Lower leg skin (tissue), 4 donors: ENCODE measurements around the gene GTPBP10. TPM values are rescaled to one million over a fixed set of nuclear protein-coding genes. Genes with fewer than 3 reads are reported as not detected.

Experiments used
- DNase-seq, 2 donors: peaks; one replicate each; pipeline ENCODE4 v3.0.0-alpha.2; 2019; ENCODE audit warnings: low spot score in 2 of 2
- H3K4me3 ChIP-seq: fragments of 200-600 bp; sonication (generic); 2 replicates; pipeline ENCODE4 v1.5.1; 2017; ENCODE audit warnings: mild to moderate bottlenecking, low read depth; ENCODE audit not compliant: poor library complexity, severe bottlenecking
- POLR2A ChIP-seq, 2 donors: fragments of 450-650 bp; IDR thresholded peaks; one replicate each; pipeline ENCODE4 v1.6.1; 2016 to 2017; ENCODE audit warnings: antibody characterized with exemption in 2 of 2, mild to moderate bottlenecking in 1 of 2, moderate library complexity in 1 of 2
- WGBS, 2 donors: methylation state at CpG; one replicate each; pipeline ENCODE4 v1.1.5; 2018; 5-methylcytosine and 5-hydroxymethylcytosine counted together
- intact Hi-C: fragments of 100-400 bp; cut with DNase I; formaldehyde crosslinking; loops from one replicate; pipeline ENCODE4 v1.15.0; 2023; ENCODE audit warnings: low total_unique reads
- total RNA-seq, 4 donors: library from RNA; depleted of rRNA; stranded (reverse); fragments of >200 nt; gene quantifications; one replicate each; pipeline ENCODE4 v1.1.0, GENCODE V29; 2016
- TF ChIP-seq, protein P1 (sequence below), 3 donors: fragments of 450-650 bp; IDR thresholded peaks; one replicate each; pipeline ENCODE4 v1.5.1; 2016; ENCODE audit warnings: antibody characterized with exemption in 3 of 3, mild to moderate bottlenecking in 3 of 3, moderate library complexity in 2 of 3

GTPBP10 gene, protein sequence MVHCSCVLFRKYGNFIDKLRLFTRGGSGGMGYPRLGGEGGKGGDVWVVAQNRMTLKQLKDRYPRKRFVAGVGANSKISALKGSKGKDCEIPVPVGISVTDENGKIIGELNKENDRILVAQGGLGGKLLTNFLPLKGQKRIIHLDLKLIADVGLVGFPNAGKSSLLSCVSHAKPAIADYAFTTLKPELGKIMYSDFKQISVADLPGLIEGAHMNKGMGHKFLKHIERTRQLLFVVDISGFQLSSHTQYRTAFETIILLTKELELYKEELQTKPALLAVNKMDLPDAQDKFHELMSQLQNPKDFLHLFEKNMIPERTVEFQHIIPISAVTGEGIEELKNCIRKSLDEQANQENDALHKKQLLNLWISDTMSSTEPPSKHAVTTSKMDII
- total RNA-seq, result 10 to 100 TPM; 11.6 to 26.2 (median 15.3) TPM

DNA sequence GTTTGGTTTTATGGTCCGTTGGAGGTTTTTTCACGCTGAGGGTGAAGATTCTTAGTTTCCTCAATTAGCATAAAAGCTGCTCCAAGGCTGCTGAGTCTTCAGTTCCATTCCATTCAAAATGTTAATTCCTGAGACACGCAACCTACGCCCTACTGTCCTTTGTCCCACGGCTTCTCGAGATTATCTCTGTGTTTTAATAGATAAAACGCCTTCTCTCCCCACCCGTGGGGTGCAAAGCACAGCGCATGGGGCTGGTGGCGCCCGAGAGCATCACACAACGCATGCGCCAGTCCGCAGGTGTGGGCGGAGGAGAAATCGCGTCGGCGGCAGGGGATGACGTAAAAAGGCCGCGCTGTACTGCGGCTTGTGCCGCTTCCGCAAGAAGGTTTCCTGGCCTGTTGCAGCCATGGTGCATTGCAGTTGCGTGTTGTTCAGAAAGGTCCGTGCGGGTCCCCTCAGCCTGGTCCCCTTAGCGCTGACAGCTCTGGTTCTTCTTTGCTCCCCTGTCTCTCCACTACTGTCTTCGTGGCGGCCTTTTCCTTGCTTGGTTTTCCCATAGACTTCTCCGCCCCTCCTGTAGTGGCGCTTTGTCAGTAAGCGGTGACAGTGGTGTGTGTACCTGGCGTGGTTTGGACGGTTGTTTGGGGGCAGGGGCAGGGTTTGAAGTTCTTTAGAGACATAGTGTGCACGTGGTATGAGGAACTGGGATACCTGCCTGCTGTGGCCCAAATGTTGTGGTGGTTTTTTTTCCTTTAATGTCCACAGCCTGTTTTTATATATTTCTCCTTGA is at the start of gene GTPBP10:
Gene GTPBP10 (plus strand): TSS at position 381 of the 790 bp plus-strand sequence. CDS start 26 bp downstream, at position 407.
- peak within 1 kb of the TSS; percentile 84 for H3K4me3 ChIP-seq
- no peak for TF ChIP-seq POLR2A (IDR thresholded peaks at IDR 0.05)
- TF ChIP-seq, protein P1, sequence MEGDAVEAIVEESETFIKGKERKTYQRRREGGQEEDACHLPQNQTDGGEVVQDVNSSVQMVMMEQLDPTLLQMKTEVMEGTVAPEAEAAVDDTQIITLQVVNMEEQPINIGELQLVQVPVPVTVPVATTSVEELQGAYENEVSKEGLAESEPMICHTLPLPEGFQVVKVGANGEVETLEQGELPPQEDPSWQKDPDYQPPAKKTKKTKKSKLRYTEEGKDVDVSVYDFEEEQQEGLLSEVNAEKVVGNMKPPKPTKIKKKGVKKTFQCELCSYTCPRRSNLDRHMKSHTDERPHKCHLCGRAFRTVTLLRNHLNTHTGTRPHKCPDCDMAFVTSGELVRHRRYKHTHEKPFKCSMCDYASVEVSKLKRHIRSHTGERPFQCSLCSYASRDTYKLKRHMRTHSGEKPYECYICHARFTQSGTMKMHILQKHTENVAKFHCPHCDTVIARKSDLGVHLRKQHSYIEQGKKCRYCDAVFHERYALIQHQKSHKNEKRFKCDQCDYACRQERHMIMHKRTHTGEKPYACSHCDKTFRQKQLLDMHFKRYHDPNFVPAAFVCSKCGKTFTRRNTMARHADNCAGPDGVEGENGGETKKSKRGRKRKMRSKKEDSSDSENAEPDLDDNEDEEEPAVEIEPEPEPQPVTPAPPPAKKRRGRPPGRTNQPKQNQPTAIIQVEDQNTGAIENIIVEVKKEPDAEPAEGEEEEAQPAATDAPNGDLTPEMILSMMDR (IDR thresholded peaks at IDR 0.05), result peak in 1 of 3 donors; percentile 20
- intact Hi-C loops, result no loop called here
- 0% methylated on average over 30 to 37 of the region's 37 CpGs for WGBS, 2 donors
- peak; percentile 91 to 98 for DNase-seq

DNA sequence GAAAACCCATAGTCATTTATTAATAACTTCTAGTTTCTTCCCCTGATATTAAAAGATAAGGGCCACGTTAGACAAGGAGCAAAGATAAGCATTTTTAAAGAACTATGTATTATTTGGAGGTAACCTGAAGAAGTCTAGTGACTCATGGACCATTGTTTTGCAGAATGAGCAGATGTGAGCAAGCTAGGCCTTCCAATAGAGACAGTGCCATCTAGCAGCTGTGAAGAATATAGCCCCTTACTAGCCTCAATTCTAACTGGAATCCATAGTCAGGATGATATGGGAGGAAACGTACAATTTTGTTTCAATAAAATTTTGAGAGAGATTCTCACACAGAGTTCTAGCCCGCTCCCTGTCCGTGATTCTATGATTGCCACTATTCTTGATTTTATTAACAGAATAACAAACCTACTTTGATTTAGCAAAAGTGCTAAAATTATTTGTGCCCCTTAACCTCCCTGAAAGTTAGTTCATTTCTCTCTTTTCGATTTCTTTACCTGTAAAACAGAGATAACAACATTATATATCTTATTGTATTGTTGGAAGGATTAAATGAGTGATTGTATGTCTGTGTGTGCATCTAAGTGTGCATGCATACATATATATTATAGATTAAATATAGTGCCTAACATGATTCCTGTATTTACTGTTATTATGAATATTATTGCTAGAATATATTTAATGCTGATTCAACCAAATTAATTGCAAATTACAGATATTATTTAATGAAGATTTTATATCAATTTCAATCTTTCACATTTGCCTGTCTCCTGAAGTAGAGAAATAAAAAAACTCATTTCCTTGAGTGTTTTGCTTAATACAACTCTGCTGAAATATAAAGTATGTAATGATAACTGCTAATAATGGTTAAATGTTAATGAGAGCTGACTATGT is 48.1 kb upstream of the GTPBP10 start:
- 58 to 68% methylated on average over 5 of the region's 5 CpGs for WGBS, 2 donors
- H3K4me3 ChIP-seq, result no peak overlapping the region
- intact Hi-C loops, result no loop called here
- TF ChIP-seq, protein P1 (IDR thresholded peaks at IDR 0.05), result no peak
- DNase-seq, result no peak

DNA sequence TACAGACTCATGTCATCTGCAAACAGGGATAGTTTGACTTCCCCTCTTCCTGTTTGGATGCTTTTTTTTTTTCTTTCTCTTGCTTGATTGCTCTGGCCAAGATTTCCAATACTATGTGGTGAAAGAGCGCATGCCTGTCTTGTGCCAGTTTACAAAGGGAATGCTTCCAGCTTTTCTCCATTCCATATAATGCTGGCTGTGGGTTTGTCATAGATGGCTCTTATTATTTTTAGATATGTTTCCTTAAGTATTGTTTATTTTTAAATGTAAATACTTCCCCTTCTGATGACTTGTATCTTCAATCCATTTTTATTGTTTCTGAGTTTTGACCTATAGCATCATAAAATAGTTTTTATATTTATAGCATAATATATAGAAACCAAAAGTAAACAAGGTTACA is 43.3 kb upstream of the GTPBP10 start:
- no peak for DNase-seq
- intact Hi-C loops, result no loop called here
- WGBS, 2 donors, result 80 to 84% methylated on average over 1 of the region's 1 CpG
- no peak for TF ChIP-seq POLR2A (IDR thresholded peaks at IDR 0.05)
- TF ChIP-seq, protein P1 (IDR thresholded peaks at IDR 0.05), result no peak
- H3K4me3 ChIP-seq, result no peak overlapping the region

DNA sequence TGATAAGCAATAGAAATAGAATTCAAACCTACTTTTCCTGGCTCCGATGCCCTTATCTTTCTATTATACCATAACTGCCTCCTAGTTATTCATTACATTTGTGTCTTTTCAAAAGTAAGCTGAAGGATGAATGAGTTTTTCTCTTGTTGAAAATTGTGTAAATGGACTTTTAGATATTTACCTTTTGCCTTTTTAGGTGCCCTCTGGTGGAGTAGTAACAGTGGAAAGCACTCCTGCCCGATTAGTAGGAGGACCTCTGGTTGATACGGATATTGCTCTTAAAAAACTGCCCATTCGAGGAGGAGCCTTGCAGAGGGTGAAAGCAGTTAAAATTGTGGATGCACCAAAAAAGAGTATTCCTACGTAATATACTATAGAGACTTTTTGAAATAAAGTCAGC is 36.6 kb upstream of the GTPBP10 start:
- no peak overlapping the region for H3K4me3 ChIP-seq
- TF ChIP-seq POLR2A (IDR thresholded peaks at IDR 0.05), result no peak
- TF ChIP-seq, protein P1 (IDR thresholded peaks at IDR 0.05), result no peak
- intact Hi-C loops, result no loop called here
- no peak for DNase-seq
- WGBS, 2 donors, result 89 to 91% methylated on average over 5 of the region's 5 CpGs

DNA sequence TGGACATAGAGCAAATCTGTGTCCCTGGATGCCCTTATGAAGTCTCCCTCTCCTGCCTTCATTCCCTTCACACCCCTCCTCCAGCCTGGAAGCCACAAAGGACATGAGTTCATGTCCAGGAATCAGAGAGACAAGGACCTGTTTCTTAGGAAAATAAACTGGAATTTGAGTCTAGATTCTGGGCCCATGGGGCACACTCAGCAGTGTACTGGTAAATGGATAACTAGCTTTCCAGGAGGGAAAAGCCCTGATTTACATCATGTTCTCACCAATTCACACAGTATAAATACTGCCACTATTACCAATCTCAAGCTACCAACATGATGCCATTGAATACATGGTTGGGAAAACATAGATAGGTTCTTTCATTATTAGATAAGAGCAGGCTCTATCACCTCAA is 35.3 kb upstream of the GTPBP10 start:
- TF ChIP-seq POLR2A (IDR thresholded peaks at IDR 0.05), result no peak
- TF ChIP-seq, protein P1 (IDR thresholded peaks at IDR 0.05), result no peak
- intact Hi-C loops, result no loop called here

More for the DNA sequence above, 35.3 kb upstream of the GTPBP10 start:
- H3K4me3 ChIP-seq, result no peak overlapping the region
- DNase-seq, result no peak
